Raji (cell line): Measurements from ENCODE around the gene PPME1.

Experiments used
- POLR2A ChIP-seq: IDR thresholded peaks from 2 replicates; pipeline ENCODE4 v1.6.1; 2011; ENCODE audit warnings: low read depth, low read length, control low read depth; ENCODE audit not compliant: insufficient read depth

PPME1 gene

GRCh38 chr11:74256378-74257133 lies 85.5 kb downstream of the PPME1 start:
- TF ChIP-seq POLR2A = no peak

- TF ChIP-seq POLR2A = no peak
Measured at GRCh38 chr11:74257959-74258553, 87.0 kb downstream of the PPME1 start.

GRCh38 chr11:74262725-74263124 lies 91.6 kb downstream of the PPME1 start:
- TF ChIP-seq POLR2A = no peak

GRCh38 chr11:74265256-74265655 lies 94.2 kb downstream of the PPME1 start:
- TF ChIP-seq POLR2A = no peak

GRCh38 chr11:74267014-74267413 lies 95.9 kb downstream of the PPME1 start:
- no peak for TF ChIP-seq POLR2A

- no peak for TF ChIP-seq POLR2A
Measured at GRCh38 chr11:74268456-74268855, 97.4 kb downstream of the PPME1 start.

GRCh38 chr11:74269161-74269811 lies 98.2 kb downstream of the PPME1 start:
- TF ChIP-seq POLR2A = no peak

GRCh38 chr11:74272276-74272675 lies 101.2 kb downstream of the PPME1 start:
- TF ChIP-seq POLR2A = no peak

- TF ChIP-seq POLR2A = no peak
Measured at GRCh38 chr11:74276581-74276980, 105.5 kb downstream of the PPME1 start.

- no peak for TF ChIP-seq POLR2A
Measured at GRCh38 chr11:74278103-74278502, 107.0 kb downstream of the PPME1 start.

- TF ChIP-seq POLR2A = no peak
Measured at GRCh38 chr11:74278721-74279161, 107.7 kb downstream of the PPME1 start.

- no peak for TF ChIP-seq POLR2A
Measured at GRCh38 chr11:74279256-74279655, 108.2 kb downstream of the PPME1 start.

- no peak for TF ChIP-seq POLR2A
Measured at GRCh38 chr11:74280494-74280893, 109.4 kb downstream of the PPME1 start.

- TF ChIP-seq POLR2A = no peak
Measured at GRCh38 chr11:74282421-74282820, 111.3 kb downstream of the PPME1 start.

- TF ChIP-seq POLR2A = no peak
Measured at GRCh38 chr11:74282914-74283371, 111.9 kb downstream of the PPME1 start.
